RPMI7951 (cell line): ENCODE results near the gene OR5D13. TPM values are rescaled to one million over a fixed set of nuclear protein-coding genes. Genes with fewer than 3 reads are reported as not detected.

Experiments
- DNase-seq: peaks from one replicate; pipeline ENCODE4 v3.0.0-alpha.2; 2012; ENCODE audit warnings: low read depth
- total RNA-seq: library from RNA; depleted of rRNA; stranded (reverse); fragments of >200 nt; shearing (Covaris generic); gene quantifications from 2 replicates; pipeline ENCODE4 v1.2.3, GENCODE V29; 2014; rRNA removed

OR5D13 gene, protein sequence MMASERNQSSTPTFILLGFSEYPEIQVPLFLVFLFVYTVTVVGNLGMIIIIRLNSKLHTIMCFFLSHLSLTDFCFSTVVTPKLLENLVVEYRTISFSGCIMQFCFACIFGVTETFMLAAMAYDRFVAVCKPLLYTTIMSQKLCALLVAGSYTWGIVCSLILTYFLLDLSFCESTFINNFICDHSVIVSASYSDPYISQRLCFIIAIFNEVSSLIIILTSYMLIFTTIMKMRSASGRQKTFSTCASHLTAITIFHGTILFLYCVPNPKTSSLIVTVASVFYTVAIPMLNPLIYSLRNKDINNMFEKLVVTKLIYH
- not detected in 2 replicates for total RNA-seq

- DNase-seq = no peak
These were observed at the start of gene OR5D13 for GRCh38 chr11:55773138-55773537. Gene OR5D13 (plus strand): TSS chr11:55773438. CDS start chr11:55773438, 0 bp downstream.

DNA sequence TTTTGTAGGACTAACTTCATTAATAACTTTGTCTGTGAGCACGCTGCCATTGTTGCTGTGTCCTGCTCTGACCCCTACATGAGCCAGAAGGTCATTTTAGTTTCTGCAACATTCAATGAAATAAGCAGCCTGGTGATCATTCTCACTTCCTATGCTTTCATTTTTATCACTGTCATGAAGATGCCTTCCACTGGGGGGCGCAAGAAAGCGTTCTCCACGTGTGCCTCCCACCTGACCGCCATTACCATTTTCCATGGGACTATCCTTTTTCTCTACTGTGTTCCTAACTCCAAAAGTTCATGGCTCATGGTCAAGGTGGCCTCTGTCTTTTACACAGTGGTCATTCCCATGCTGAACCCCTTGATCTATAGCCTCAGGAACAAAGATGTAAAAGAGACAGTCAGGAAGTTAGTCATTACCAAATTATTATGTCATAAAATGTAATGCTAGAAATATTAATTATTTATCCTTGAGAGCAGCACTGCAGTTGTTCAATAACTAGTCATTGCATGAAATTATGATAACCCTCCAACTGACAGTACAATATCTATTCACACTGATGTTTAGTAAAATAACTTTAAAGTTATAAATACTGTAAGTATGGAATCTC lies 46.4 kb upstream of the OR5D13 start:
- no peak for DNase-seq

DNA sequence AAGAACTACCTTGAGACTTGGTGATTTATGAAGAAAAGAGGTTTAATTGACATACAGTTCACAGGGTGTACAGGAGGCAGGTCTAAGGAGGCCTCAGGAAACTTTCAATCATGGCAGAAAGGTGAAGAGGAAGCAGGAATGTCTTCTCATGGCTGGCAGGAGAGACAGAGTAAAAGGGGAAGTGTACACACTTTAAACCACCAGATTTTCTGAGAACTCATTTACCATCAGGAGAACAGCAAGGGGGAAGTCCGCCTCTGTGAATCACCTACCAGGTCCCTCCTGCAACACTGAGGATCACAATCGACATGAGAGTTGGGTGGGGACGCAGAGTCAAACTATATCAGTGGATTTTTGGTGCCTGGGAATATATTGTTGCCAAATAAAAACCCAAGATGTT lies 40.3 kb upstream of the OR5D13 start:
- no peak for DNase-seq

- no peak for DNase-seq
These were observed 18.4 kb downstream of the OR5D13 start for GRCh38 chr11:55791606-55792005.

GRCh38 chr11:55793321-55793720 lies 20.1 kb downstream of the OR5D13 start:
- DNase-seq = no peak

DNA sequence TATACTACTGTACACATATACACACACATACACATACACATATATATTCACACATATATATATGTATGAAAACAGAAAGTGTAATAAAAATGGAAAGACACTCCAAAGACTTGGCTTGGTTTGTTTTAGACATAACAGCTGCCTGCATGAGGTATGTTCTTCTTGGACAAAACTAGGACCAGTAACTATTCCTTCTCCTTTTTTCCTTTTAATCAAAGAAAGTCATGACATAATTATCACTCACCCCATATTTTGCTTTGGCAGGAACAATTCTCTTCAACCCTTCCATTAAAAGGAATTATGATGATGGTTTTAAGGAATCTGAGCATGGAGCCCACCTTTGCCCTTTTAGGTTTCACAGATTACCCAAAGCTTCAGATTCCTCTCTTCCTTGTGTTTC lies 22.0 kb downstream of the OR5D13 start, which contains the start of gene OR5D14:
Gene OR5D14, plus strand, starts transcription at position 301 of the 400 bp plus-strand sequence. Its CDS starts 0 bp downstream, at position 301.
- no peak for DNase-seq

GRCh38 chr11:55806248-55806647 lies 33.0 kb downstream of the OR5D13 start:
- no peak for DNase-seq

DNA sequence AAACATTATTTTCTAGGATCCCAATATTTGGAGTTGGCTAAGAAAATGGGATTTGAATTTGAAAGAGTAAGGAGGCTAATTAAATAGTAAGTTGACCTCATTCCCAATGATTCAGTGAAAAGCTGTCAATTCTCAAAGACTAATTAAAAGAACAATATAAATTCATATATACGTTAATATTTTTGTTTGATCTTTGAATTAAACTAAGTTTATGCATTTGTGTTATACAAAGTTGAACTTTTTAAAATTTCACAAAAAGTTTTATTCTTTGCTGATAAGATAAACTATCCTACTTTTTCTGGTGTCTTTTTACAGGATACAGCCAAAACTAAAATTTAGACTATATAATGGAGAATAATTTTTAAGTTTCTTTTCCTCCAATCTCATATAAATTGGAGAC lies 37.8 kb downstream of the OR5D13 start, which contains the start of gene OR5L1:
Gene OR5L1, plus strand, starts transcription at position 301 of the 400 bp plus-strand sequence. CDS start 100 bp downstream, outside the sequence.
- DNase-seq = no peak

- no peak for DNase-seq
These were observed 46.1 kb downstream of the OR5D13 start, which contains the start of gene OR5D18 for GRCh38 chr11:55819330-55819729. Gene OR5D18 (plus strand): TSS chr11:55819630. CDS start chr11:55819630, 0 bp downstream.

Other genes with a start within 250 kb of the OR5D13 start
- gene OR4C15, start 219.0 kb upstream of the OR5D13 start, total RNA-seq = not detected in 2 replicates
- not detected in 2 replicates for gene OR4C16, start 201.3 kb upstream of the OR5D13 start, total RNA-seq
- gene OR4C11, start 165.8 kb upstream of the OR5D13 start, total RNA-seq = not detected in 2 replicates
- not detected in 2 replicates for gene OR4P4, start 138.3 kb upstream of the OR5D13 start, total RNA-seq
- not detected in 2 replicates for gene OR4S2, start 125.1 kb upstream of the OR5D13 start, total RNA-seq
- not detected in 2 replicates for gene OR4C6, start 111.2 kb upstream of the OR5D13 start, total RNA-seq
- not detected in 2 replicates for gene OR5D14, start 22.1 kb downstream of the OR5D13 start, total RNA-seq
- not detected in 2 replicates for gene OR5L1, start 37.9 kb downstream of the OR5D13 start, total RNA-seq
- not detected in 2 replicates for gene OR5D18, start 46.2 kb downstream of the OR5D13 start, total RNA-seq
- not detected in 2 replicates for gene OR5L2, start 53.8 kb downstream of the OR5D13 start, total RNA-seq
- gene OR5D16, start 65.3 kb downstream of the OR5D13 start, total RNA-seq = not detected in 2 replicates
- not detected in 2 replicates for gene TRIM51, start 109.9 kb downstream of the OR5D13 start, total RNA-seq
- gene OR5W2, start 141.1 kb downstream of the OR5D13 start, total RNA-seq = not detected in 2 replicates
- not detected in 2 replicates for gene OR5I1, start 163.0 kb downstream of the OR5D13 start, total RNA-seq
- not detected in 2 replicates for gene OR10AG1, start 196.5 kb downstream of the OR5D13 start, total RNA-seq
- not detected in 2 replicates for gene OR5F1, start 221.2 kb downstream of the OR5D13 start, total RNA-seq